GM21737 (cell line): ENCODE measurements around the gene SNIP1.
"Not testable (repeated sequence)": the region's sequence is repeated elsewhere in the genome, so short reads cannot be mapped to it uniquely, and the experiment has no call there.

ENCODE experiments used
- ATAC-seq: cut with Tn5 transposase; IDR thresholded peaks from one replicate; pipeline ENCODE4 v1.9.1; 2021; ENCODE audit warnings: mild to moderate bottlenecking, moderate library complexity; ENCODE audit not compliant: unreplicated experiment

SNIP1 gene

GRCh38 chr1:37514350-37515184 is 39.5 kb downstream of the SNIP1 start, which contains the start of gene MEAF6:
Gene MEAF6 (minus strand): TSS chr1:37514766. CDS start chr1:37514746, 20 bp downstream.
- peak; percentile 92 for ATAC-seq

- ATAC-seq = peak; percentile 19
Observed at GRCh38 chr1:37513795-37514349, 40.2 kb downstream of the SNIP1 start.

GRCh38 chr1:37509181-37509580 is 44.9 kb downstream of the SNIP1 start:
- ATAC-seq = no peak

GRCh38 chr1:37506740-37507139 is 47.4 kb downstream of the SNIP1 start:
- ATAC-seq = no peak

GRCh38 chr1:37502791-37503190 is 51.3 kb downstream of the SNIP1 start:
- ATAC-seq = not testable (repeated sequence)

- ATAC-seq = no peak
Observed at GRCh38 chr1:37502104-37502503, 52.0 kb downstream of the SNIP1 start.

GRCh38 chr1:37501661-37502060 is 52.4 kb downstream of the SNIP1 start:
- no peak for ATAC-seq

GRCh38 chr1:37498872-37499617 is 55.0 kb downstream of the SNIP1 start:
- ATAC-seq = no peak

- no peak for ATAC-seq
Observed at GRCh38 chr1:37497832-37498231, 56.3 kb downstream of the SNIP1 start.

- ATAC-seq = no peak
Observed at GRCh38 chr1:37495875-37496274, 58.2 kb downstream of the SNIP1 start.

GRCh38 chr1:37493336-37494098 is 60.6 kb downstream of the SNIP1 start:
- ATAC-seq = no peak

GRCh38 chr1:37487619-37487984 is 66.5 kb downstream of the SNIP1 start:
- no peak for ATAC-seq

- no peak for ATAC-seq
Observed at GRCh38 chr1:37486680-37487618, 67.1 kb downstream of the SNIP1 start.

GRCh38 chr1:37485902-37486679 is 68.0 kb downstream of the SNIP1 start:
- ATAC-seq = no peak
